Melanocyte of skin (primary cell): Measurements from ENCODE around the gene GNAT2. TPM values are rescaled to one million over a fixed set of nuclear protein-coding genes. Genes with fewer than 3 reads are reported as not detected.

Experiments used
- small RNA-seq, 2 donors: library from RNA; depleted of rRNA; stranded (forward); fragments of <200 nt; gene quantifications; one replicate each; pipeline ENCODE3, GENCODE V24; 2012
- total RNA-seq, 2 donors: library from RNA; depleted of rRNA; stranded (reverse); fragments of >200 nt; gene quantifications; 2 replicates each; pipeline ENCODE4 v1.2.3, GENCODE V29; 2012

GNAT2 gene
- total RNA-seq = under 1 TPM in 1 of 2 donors, not detected in 1; 0.33 TPM

DNA sequence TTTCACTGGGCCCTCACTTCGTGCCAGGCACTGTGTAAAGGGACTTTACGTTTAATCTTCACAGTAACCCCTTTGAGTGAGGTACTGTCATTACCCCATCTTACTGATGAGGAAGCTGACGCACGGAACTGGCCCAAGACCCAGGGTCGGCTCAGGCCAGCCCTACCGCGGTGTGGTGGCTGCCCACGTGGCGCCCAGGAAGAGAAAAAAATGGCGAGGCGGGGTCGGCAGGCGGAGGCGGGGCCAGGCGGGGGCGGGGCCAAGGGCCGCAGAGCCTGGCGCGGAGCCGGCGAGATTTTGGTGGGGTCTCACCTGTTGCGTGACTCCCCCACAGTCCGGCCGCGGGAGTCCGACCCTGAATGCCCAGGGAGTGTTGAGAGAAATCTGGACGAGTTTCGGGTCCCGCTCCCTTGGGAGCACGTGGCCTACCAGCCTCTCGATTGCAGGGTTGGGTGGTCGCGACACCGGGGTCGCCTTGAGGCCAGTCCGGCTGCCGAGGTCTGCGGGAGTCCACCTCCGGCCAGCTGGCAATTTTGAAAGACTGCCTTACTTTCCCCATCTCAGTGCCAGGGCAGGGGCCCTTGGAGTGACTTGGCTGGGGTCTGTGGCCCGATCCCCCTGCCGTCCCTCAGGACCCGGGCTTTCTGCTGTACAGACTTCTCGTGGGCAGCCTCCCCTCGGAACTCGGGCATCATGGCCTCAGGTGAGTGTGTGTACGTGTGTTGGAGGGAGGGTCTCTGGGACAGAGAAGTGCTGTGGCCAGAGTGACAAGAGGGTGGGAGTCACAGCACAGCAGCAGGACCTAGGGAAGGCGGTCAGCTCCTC lies at the start of gene GNAT2, which contains the start of gene AMPD2:
TSS of gene GNAT2 (minus strand) at position 41 of the 825 bp plus-strand sequence. CDS start 6,746 bp downstream, outside the sequence.
TSS of gene AMPD2 (plus strand) at position 262 of the 825 bp plus-strand sequence. CDS start 1,339 bp downstream, outside the sequence.

DNA sequence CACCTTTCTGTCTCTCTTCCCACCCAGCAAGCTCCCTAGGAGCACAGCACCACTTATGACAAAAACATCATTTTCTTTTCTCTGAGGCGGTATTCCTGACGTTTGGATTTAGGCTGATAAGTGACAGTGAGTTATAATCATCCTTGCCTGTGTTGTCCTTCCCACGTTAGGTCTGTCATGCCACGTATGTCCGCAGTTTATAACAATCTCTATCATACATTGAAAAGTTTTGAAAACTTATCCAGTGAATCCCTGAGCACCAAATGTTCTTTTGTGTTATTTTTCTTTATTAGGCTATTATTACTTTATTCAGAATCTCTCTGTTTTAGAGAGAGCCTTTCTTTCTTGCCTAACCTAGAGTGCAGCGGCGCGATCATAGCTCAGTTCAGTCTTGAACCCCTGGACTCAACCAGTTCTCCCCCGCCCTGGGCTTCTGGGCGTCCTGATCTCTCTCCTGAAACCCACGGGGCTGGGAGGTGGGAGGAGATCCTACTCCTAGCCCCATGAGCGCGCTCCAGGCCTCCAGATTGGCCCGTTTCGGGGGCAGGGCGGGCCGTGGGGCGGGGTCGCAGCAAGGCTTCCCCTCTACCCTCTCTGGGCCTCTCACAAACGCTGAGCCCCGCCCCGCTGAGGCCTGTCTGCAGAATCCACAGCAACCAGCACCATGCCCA lies 48.2 kb upstream of the GNAT2 start, which contains the start of gene GSTM2:
TSS of gene GSTM2 (plus strand) at position 606 of the 671 bp plus-strand sequence. CDS start at position 665, 59 bp downstream.

DNA sequence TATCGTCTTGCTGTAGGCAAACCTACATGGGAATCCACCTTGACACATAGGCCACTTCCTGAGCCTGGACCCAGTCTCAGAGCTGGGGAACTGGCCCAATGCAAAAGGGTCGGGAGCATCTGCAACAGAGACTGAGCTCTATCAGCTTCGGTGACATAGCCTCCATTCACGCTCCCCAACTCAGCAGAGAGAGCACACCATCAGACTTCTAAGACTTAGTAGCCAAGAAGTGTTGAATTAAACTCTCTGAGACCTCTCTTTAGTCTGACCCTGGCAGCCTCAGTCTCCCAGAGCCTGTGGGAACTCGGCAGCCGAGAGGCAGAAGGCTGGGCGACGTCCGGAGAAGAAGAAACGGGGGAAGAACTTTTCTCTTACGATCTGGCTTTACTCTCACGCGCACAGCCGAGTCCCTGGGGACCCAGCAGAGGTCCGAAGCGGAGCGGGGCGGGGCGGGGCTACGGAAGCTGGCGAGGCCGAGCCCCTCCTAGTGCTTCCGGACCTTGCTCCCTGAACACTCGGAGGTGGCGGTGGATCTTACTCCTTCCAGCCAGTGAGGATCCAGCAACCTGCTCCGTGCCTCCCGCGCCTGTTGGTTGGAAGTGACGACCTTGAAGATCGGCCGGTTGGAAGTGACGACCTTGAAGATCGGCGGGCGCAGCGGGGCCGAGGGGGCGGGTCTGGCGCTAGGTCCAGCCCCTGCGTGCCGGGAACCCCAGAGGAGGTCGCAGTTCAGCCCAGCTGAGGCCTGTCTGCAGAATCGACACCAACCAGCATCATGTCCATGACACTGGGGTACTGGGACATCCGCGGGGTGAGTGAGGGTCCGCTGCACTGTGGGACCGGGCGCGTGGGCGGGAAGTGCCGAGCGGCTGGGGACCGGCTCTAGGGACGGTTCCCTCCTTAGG lies 36.5 kb upstream of the GNAT2 start, which contains the start of gene GSTM4:
TSS of gene GSTM4 (plus strand) at position 485 of the 905 bp plus-strand sequence. CDS start at position 776, 291 bp downstream.

Small RNA genes within 50 kb of the gene (small RNA-seq; reads per million reads assigned to genes)
- 21.6 to 28.0 reads per million in 2 donors for gene RNU6V

Other genes with a start within 250 kb of the GNAT2 start
- gene SORT1, start 221.7 kb downstream of the GNAT2 start, total RNA-seq = 10 to 100 TPM; 82.3 to 83.3 TPM
- 10 to 100 TPM; 58.8 to 86.9 TPM for gene PSMA5, start 193.2 kb downstream of the GNAT2 start, total RNA-seq
- gene SYPL2, start 153.1 kb downstream of the GNAT2 start, total RNA-seq = under 1 TPM; 0.33 to 0.34 TPM
- 1 to 10 TPM; 2.1 to 3.7 TPM for gene ATXN7L2, start 135.7 kb downstream of the GNAT2 start, total RNA-seq
- gene CYB561D1, start 125.5 kb downstream of the GNAT2 start, total RNA-seq = 1 to 10 TPM; 3.3 to 6.9 TPM
- under 1 TPM; 0.33 to 0.69 TPM for gene AMIGO1, start 109.9 kb downstream of the GNAT2 start, total RNA-seq
- gene GPR61, start 79.7 kb downstream of the GNAT2 start, total RNA-seq = under 1 TPM in 1 of 2 donors, not detected in 1; 0.34 TPM
- 10 to 100 TPM in 1 of 2 donors, 1 to 10 TPM in 1; 8.3 to 13.3 TPM for gene GNAI3, start 71.0 kb downstream of the GNAT2 start, total RNA-seq
- gene AMPD2, start 221 bp upstream of the GNAT2 start, total RNA-seq = 10 to 100 TPM; 30.3 to 46.3 TPM
- 10 to 100 TPM; 24.4 to 25.6 TPM for gene GSTM4, start 36.5 kb upstream of the GNAT2 start, total RNA-seq
- 10 to 100 TPM; 14.0 to 17.9 TPM for gene GSTM2, start 48.4 kb upstream of the GNAT2 start, total RNA-seq
- 10 to 100 TPM; 11.4 to 45.6 TPM for gene GSTM1, start 68.2 kb upstream of the GNAT2 start, total RNA-seq
- gene GSTM5, start 92.6 kb upstream of the GNAT2 start, total RNA-seq = under 1 TPM in 1 of 2 donors, not detected in 1; 0.33 TPM
- 100 to 1,000 TPM in 1 of 2 donors, 10 to 100 TPM in 1; 52.3 to 108 TPM for gene GSTM3, start 121.4 kb upstream of the GNAT2 start, total RNA-seq
- not detected for gene EPS8L3, start 144.3 kb upstream of the GNAT2 start, total RNA-seq